ENCODE data around the gene CHD3. TPM values are rescaled to one million over a fixed set of nuclear protein-coding genes. Genes with fewer than 3 reads are reported as not detected.

Gene CHD3
- total and polyA plus RNA-seq, 2 of the 13 experiments (the other 11 are each of a cell fraction or from before 2014, with no cell fraction given), result 2.7 to 3.7 TPM

DNA sequence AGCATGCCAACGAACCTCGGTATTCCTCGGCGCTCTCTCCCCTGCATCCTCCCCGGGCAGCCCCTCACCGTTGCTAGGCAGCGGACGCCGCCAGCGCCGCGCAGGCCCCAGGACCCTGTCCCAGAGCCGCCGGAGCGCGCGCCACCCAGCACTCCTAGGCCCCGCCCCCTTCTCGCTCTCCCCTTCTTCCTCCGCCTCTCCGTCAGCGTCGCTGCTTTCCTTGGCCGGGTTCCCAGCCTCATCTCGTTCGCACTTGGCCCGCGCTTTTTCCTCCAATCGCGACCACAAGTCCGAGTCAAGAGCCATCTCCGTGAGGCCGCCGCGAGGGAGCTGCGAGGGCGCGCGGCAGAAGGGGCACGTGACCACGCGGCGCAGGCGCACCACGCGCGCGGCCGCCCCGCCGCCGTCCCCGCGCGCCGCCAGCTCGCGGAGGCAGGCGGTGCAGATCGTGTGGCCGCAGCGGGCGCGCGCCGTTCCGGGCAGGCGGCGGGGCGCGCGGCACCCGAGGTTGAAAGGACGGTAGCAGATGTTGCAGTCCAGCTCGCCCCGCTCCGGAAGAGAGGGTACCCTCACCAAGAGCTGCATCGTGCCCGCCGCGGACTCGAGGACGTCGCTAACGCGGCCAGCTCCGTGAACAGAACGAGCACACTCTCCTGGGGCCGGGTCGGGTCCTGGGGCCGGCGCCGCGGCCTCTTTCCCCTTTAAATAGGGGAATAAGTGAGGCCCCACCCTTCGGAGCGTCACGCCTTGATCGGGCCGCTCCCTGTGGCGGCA lies 27.2 kb downstream of the CHD3 start, which contains the start of gene RNF227 (continued):
- TF ChIP-seq, protein P1, sequence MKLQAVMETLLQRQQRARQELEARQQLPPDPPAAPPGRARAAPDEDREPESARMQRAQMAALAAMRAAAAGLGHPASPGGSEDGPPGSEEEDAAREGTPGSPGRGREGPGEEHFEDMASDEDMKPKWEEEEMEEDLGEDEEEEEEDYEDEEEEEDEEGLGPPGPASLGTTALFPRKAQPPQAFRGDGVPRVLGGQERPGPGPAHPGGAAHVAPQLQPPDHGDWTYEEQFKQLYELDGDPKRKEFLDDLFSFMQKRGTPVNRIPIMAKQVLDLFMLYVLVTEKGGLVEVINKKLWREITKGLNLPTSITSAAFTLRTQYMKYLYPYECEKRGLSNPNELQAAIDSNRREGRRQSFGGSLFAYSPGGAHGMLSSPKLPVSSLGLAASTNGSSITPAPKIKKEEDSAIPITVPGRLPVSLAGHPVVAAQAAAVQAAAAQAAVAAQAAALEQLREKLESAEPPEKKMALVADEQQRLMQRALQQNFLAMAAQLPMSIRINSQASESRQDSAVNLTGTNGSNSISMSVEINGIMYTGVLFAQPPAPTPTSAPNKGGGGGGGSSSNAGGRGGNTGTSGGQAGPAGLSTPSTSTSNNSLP (IDR thresholded peaks at IDR 0.05; ENCODE audit: low read depth, low read length), result no peak
- TF ChIP-seq NFIC (IDR thresholded peaks at IDR 0.05; ENCODE audit: low read length) (no peak), TBX2 (CRISPR knock-in tag; IDR thresholded peaks at IDR 0.05; ENCODE audit: borderline replicate concordance) (peak; percentile 56; the same call in 1 of the 2 replicates), ZNF224 (CRISPR knock-in tag; IDR thresholded peaks at IDR 0.05) (no peak), ISX (CRISPR knock-in tag; conservative IDR thresholded peaks at IDR 0.05) (0 out of 2 replicates have a peak, but pooled peaks have one; percentile 79), TSC22D2 (CRISPR knock-in tag; IDR thresholded peaks at IDR 0.05; ENCODE audit: borderline replicate concordance) (no peak)
- TF ChIP-seq, protein P2, sequence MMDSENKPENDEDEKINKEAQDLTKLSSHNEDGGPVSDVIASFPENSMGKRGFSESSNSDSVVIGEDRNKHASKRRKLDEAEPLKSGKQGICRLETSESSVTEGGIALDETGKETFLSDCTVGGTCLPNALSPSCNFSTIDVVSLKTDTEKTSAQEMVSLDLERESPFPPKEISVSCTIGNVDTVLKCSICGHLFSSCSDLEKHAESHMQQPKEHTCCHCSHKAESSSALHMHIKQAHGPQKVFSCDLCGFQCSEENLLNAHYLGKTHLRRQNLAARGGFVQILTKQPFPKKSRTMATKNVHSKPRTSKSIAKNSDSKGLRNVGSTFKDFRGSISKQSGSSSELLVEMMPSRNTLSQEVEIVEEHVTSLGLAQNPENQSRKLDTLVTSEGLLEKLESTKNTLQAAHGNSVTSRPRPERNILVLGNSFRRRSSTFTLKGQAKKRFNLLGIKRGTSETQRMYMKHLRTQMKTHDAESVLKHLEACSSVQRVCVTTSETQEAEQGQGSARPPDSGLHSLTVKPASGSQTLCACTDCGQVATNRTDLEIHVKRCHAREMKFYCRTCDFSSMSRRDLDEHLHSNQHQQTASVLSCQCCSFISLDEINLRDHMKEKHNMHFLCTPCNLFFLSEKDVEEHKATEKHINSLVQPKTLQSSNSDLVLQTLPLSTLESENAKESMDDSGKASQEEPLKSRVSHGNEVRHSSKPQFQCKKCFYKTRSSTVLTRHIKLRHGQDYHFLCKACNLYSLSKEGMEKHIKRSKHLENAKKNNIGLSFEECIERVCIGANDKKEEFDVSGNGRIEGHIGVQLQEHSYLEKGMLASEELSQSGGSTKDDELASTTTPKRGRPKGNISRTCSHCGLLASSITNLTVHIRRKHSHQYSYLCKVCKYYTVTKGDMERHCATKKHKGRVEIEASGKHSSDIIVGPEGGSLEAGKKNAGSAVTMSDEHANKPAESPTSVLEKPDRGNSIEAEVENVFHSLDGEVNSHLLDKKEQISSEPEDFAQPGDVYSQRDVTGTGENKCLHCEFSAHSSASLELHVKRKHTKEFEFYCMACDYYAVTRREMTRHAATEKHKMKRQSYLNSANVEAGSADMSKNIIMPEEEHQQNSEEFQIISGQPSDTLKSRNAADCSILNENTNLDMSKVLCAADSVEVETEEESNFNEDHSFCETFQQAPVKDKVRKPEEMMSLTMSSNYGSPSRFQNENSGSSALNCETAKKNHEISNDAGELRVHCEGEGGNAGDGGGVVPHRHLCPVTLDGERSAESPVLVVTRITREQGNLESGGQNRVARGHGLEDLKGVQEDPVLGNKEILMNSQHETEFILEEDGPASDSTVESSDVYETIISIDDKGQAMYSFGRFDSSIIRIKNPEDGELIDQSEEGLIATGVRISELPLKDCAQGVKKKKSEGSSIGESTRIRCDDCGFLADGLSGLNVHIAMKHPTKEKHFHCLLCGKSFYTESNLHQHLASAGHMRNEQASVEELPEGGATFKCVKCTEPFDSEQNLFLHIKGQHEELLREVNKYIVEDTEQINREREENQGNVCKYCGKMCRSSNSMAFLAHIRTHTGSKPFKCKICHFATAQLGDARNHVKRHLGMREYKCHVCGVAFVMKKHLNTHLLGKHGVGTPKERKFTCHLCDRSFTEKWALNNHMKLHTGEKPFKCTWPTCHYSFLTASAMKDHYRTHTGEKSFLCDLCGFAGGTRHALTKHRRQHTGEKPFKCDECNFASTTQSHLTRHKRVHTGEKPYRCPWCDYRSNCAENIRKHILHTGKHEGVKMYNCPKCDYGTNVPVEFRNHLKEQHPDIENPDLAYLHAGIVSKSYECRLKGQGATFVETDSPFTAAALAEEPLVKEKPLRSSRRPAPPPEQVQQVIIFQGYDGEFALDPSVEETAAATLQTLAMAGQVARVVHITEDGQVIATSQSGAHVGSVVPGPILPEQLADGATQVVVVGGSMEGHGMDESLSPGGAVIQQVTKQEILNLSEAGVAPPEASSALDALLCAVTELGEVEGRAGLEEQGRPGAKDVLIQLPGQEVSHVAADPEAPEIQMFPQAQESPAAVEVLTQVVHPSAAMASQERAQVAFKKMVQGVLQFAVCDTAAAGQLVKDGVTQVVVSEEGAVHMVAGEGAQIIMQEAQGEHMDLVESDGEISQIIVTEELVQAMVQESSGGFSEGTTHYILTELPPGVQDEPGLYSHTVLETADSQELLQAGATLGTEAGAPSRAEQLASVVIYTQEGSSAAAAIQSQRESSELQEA (CRISPR knock-in tag; IDR thresholded peaks at IDR 0.05; ENCODE audit: not compliant biosample characterization), result peak; percentile 43
- TF ChIP-seq, protein P3, sequence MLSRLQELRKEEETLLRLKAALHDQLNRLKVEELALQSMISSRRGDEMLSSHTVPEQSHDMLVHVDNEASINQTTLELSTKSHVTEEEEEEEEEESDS (CRISPR knock-in tag; IDR thresholded peaks at IDR 0.05; ENCODE audit: borderline replicate concordance), result no peak; the same call in 1 of the 2 replicates
